GM12865 (cell line): ENCODE data around the gene KCNS1.

ENCODE experiments used
- DNase-seq: peaks from one replicate; pipeline ENCODE4 v3.0.0; 2010; ENCODE audit warnings: low read depth
- H3K4me3 ChIP-seq: 2 replicates; pipeline ENCODE4 v1.5.1; 2011; ENCODE audit warnings: mild to moderate bottlenecking, low read depth, low read length, control low read depth
- CTCF ChIP-seq: IDR thresholded peaks from 2 replicates; pipeline ENCODE4 v1.5.1; 2011; ENCODE audit warnings: low read length, control low read depth, low read depth, inconsistent platforms; ENCODE audit not compliant: insufficient read depth; ENCODE audit errors: missing control alignments

The KCNS1 gene

GRCh38 chr20:45124365-45124764, 23.4 kb upstream of the KCNS1 start, which contains the start of gene WFDC12:
TSS of gene WFDC12 (minus strand) at chr20:45124465. CDS start at chr20:45124447, 18 bp downstream.
- H3K4me3 ChIP-seq, result no peak within 1 kb of the TSS
- DNase-seq, result no peak
- TF ChIP-seq CTCF, result no peak

DNA sequence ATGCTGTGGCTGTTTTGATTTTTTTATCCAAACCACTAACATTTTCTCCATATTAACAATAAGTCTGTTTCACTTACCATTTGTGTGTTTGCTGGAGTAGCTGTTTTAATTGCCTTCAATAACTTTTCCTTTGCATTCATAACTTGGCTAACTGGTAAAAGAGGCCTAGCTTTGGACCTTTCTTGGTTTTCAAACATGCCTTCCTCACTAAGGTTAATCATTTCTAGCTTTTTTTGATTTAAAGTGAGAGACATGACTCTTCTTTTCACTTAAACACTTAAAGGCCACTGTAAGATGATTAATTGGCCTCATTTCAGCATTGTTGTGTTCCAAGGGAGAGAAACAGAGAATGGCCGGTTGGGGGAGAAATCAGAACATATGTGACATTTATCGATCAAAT, 20.5 kb upstream of the KCNS1 start:
- DNase-seq, result no peak
- H3K4me3 ChIP-seq, result no peak overlapping the region
- TF ChIP-seq CTCF, result no peak

DNA sequence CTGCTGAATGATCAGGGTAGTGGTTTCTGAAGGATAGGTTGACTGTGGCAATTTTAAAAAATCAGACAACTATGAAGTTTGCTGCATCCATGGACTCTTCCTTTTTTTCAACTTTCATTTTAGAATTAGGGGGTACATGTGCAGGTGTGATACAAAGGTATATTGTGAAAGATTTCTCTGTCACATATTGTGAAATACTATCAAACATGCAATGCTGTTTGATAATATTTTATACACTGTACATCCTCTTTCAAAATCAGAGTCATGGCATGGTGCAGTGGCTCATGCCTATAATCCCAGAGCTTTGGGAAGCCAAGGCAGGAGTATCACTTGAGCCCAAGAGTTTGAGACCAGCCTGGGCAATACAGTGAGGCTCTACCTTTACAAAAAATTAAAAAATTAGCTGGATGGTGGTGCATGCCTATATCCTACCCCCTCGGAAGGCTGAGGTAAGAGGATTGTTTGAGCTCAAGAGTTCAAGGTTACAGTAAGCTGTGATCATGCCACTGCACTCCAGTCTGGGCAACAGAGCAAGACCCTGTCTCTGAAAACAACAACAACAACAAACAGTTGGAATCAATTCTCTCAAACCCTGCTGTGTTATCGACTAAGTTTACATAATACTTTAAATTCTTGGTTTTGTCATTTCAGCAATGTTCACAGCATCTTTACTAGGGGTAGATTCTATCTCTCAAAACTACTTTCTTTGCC, 18.8 kb upstream of the KCNS1 start:
- TF ChIP-seq CTCF, result no peak
- DNase-seq, result no peak
- no peak overlapping the region for H3K4me3 ChIP-seq

GRCh38 chr20:45118028-45118427, 17.1 kb upstream of the KCNS1 start:
- TF ChIP-seq CTCF, result no peak
- H3K4me3 ChIP-seq, result no peak overlapping the region
- DNase-seq, result no peak

DNA sequence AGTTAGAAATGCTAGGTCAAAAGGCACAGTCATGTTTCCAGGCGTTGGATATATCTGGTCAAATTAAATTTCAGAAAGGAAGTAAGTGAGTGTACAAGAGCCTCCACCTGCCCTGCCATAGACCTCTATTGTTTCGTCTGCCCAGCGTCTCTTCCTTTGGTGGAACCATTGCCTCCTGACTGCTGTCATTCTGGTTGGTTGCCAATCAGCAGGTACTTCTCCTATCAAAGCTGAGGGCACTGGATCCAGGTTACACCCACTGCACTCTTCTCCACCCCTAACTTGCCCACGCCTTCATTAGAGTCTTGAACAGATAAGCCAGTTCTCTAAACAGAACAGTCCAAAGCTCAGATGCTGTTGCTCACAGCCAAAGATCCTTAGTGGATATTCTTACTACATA, 16.7 kb upstream of the KCNS1 start:
- DNase-seq, result no peak
- TF ChIP-seq CTCF, result no peak
- H3K4me3 ChIP-seq, result no peak overlapping the region

DNA sequence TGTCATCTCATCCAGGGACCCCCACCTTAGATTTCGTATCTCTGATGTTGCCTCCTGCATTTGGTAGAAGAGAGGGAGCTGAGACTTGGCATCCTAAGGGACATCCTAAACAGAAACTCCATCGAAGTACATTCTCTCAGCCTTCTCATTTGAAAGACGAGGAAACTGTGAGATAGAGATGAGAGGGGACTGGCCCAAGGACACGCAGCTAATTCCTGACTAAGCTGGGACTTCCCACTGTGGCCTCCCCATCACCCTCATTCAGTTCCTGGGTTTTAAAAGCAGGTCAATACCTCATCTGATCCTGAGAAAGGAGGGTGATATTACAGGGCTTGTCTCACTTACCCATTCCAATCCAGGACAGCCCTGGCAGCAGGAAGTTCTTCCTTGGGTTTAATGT, 14.9 kb upstream of the KCNS1 start:
- H3K4me3 ChIP-seq, result no peak overlapping the region
- no peak for DNase-seq
- no peak for TF ChIP-seq CTCF

DNA sequence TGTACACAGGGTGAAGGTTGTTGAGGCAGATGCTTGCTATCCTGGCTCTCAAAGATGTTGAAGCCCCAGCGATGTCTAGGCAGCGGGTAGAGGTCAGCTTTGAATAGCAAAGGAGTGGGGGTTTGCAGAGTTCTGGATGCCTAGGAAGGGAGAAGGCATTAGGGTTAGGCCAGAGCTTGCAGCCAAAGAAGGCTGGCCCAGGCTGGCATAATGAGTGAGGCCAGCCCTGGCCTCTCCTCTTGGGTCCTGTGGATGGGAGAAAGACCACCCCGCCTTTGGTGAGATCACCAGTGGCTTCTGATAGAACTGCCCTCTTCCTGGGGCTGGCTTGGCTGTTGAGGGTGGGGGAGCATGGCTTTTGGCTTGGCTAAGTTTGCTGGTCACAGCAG, 14.5 kb upstream of the KCNS1 start:
- no peak for DNase-seq
- no peak for TF ChIP-seq CTCF

More for the DNA sequence above, 14.5 kb upstream of the KCNS1 start:
- no peak overlapping the region for H3K4me3 ChIP-seq
